ENCODE measurements around the gene PIK3CB. TPM values are rescaled to one million over a fixed set of nuclear protein-coding genes. Genes with fewer than 3 reads are reported as not detected.

Gene PIK3CB
- total RNA-seq, result 19.1 to 23.5 TPM (median 20.2 TPM) in 3 replicates

DNA sequence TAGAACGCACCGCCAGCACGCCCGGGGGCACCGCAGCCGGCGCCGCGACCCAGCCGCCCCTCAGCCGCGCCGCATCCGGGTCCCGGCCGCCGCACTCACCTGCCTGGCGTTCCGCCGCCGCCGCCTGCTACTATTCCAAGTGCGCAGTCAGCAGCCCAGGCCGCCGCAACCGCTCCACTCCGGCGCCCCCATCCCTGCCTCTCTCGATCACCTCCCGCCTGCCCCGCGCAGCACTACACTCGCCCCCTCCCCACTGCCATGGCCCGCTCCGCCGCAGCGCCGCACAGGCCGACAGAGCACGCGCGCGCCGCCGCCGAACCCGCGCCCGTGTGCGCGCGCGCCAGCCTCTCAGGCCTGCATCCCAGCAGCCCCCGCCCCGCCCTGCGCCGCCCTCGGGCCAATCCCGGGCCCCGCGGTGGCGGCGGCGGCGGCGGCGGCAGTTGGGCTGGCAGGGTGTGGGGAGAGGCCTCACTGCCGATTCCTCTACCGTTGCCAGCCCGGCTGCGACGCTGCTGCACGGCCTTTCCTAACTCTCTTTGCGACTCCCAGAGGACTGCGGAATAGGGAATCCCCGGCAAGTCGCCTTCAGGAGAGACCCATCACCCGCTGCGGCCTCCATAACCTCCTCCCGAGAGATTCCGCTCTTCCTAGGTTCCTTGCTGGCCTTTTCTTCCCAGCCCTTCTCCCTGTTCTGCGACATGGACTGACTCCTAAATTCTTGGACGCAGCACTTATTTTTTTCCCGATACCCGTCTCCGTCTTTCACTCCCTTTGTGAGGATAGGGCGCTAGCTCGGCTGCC is at the start of gene PIK3CB:
PIK3CB (minus strand) TSS at position 333 of the 801 bp plus-strand sequence. CDS start 75,585 bp downstream, outside the sequence.
- TF ChIP-seq, protein P1, sequence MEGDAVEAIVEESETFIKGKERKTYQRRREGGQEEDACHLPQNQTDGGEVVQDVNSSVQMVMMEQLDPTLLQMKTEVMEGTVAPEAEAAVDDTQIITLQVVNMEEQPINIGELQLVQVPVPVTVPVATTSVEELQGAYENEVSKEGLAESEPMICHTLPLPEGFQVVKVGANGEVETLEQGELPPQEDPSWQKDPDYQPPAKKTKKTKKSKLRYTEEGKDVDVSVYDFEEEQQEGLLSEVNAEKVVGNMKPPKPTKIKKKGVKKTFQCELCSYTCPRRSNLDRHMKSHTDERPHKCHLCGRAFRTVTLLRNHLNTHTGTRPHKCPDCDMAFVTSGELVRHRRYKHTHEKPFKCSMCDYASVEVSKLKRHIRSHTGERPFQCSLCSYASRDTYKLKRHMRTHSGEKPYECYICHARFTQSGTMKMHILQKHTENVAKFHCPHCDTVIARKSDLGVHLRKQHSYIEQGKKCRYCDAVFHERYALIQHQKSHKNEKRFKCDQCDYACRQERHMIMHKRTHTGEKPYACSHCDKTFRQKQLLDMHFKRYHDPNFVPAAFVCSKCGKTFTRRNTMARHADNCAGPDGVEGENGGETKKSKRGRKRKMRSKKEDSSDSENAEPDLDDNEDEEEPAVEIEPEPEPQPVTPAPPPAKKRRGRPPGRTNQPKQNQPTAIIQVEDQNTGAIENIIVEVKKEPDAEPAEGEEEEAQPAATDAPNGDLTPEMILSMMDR (IDR thresholded peaks at IDR 0.05; ENCODE audit: unreplicated experiment), result no peak
- Mint-ChIP-seq H3K4me1 (peaks cover 13% of the 10 kb centered on the region), H3K4me3 (peak within 1 kb of the TSS; percentile 80), H3K36me3 (peaks cover 2% of the 10 kb centered on the region), H3K27me3 (ENCODE audit: low read depth) (no peaks in the 10 kb centered on the region), H3K27ac (peak within 1 kb of the TSS; percentile 98), H3K9me3 (no peaks in the 10 kb centered on the region)
- DNase-seq (ENCODE audit: low spot score in 2 of 2, unreplicated experiment in 2 of 2), result peak; percentile 85 to 92

DNA sequence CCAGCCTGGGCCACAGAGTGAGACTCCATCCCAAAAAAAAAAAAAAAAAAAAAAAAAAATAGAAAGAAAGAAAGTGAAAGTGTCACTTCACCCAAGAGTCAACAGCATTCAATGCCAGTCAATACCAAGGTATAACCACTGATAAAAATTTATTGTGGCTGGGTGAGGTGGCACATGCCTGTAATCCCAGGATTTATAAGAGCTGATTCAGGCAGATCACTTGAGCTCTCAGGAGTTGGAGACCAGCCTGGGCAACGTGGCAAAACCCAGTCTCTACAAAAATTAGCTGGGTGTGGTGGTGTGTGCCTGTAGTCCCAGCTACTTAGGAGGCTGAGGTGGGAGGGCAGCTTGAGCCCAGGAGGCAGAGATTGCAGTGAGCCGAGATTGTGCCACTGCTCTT is 46.5 kb upstream of the PIK3CB start:
- TF ChIP-seq, protein P1 (IDR thresholded peaks at IDR 0.05; ENCODE audit: unreplicated experiment), result no peak
- Mint-ChIP-seq H3K4me3 (no peak overlapping the region), H3K4me1 (no peaks in the 10 kb centered on the region), H3K9me3 (peaks cover 2% of the 10 kb centered on the region), H3K36me3 (no peaks in the 10 kb centered on the region), H3K27me3 (ENCODE audit: low read depth) (no peaks in the 10 kb centered on the region), H3K27ac (no peak overlapping the region)
- no peak for DNase-seq (ENCODE audit: low spot score in 2 of 2, unreplicated experiment in 2 of 2)

DNA sequence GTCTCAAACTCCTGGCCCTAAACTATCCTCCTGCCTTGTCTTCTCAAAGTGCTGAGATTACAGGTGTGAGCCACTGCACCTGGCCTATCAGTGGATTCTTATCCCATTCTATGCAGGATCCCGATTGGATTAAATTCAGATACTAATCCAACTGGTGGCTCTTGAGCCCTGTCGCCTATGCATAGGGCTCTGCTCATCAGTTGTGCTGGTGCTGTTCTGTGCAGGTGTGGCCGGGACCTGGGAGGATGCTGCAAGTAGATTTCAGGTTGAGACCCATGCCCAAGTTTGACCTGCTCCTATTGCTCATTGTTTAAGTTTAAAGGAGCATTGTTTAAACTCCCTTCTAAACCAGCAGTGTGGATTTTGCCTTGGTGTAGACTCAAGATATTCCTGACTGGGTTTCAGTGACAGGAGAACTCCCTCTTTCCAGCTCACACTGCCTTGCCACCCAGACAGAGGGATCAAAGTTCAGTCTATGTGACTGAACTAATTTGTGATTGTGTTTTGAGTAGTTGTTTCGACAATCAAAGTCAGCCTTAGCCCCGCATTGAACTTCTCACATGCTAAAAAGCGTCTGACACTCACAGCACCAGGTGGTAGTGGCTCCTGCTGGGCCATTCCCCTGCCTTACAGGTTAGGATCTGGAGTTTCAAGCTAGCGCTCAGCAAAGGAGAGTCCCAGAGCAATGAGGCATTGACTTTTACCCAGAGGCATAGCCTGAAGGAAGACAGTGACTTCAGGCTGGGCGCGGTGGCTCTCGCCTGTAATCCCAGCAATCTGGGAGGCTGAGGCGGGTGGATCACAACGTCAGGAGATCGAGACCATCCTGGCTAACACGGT is 45.0 kb upstream of the PIK3CB start:
- Mint-ChIP-seq H3K27ac (no peak overlapping the region), H3K27me3 (ENCODE audit: low read depth) (no peaks in the 10 kb centered on the region), H3K36me3 (peaks cover 2% of the 10 kb centered on the region), H3K9me3 (peaks cover 11% of the 10 kb centered on the region), H3K4me1 (no peaks in the 10 kb centered on the region), H3K4me3 (no peak overlapping the region)
- TF ChIP-seq, protein P1 (IDR thresholded peaks at IDR 0.05; ENCODE audit: unreplicated experiment), result no peak
- DNase-seq (ENCODE audit: low spot score in 2 of 2, unreplicated experiment in 2 of 2), result no peak

DNA sequence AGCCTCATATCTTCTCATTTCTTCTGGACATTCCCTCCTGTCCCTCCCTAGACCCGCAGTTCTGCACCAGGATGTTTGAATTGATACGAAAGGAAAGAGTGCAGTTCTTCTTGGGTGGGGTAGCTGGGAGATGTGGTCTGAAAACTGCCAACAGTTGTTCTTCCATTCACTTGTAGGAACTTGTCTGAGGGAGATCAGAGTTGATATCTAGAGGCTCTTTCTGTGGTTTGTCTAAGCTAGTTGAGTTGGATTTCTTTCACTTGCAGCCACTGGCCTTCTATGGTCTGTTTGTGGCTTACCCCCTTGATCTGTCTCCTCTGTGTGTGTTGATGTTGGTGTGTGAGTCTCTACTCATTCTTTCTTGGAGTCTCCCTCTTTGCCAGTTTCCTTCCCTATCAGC is 42.5 kb upstream of the PIK3CB start:
- H3K27ac Mint-ChIP-seq, result no peak overlapping the region

More for the DNA sequence above, 42.5 kb upstream of the PIK3CB start:
- H3K4me3 Mint-ChIP-seq, result no peak overlapping the region
- H3K36me3 Mint-ChIP-seq, result peaks cover 2% of the 10 kb centered on the region
- TF ChIP-seq, protein P1 (IDR thresholded peaks at IDR 0.05; ENCODE audit: unreplicated experiment), result no peak
- DNase-seq (ENCODE audit: low spot score in 2 of 2, unreplicated experiment in 2 of 2), result no peak
- peaks cover 18% of the 10 kb centered on the region for H3K9me3 Mint-ChIP-seq
- no peaks in the 10 kb centered on the region for H3K4me1 Mint-ChIP-seq
- H3K27me3 Mint-ChIP-seq (ENCODE audit: low read depth), result no peaks in the 10 kb centered on the region
